ENCODE data around the gene NMNAT3.
"Not testable (repeated sequence)": the region's sequence is repeated elsewhere in the genome, so short reads cannot be mapped to it uniquely, and the experiment has no call there.

The NMNAT3 gene

DNA sequence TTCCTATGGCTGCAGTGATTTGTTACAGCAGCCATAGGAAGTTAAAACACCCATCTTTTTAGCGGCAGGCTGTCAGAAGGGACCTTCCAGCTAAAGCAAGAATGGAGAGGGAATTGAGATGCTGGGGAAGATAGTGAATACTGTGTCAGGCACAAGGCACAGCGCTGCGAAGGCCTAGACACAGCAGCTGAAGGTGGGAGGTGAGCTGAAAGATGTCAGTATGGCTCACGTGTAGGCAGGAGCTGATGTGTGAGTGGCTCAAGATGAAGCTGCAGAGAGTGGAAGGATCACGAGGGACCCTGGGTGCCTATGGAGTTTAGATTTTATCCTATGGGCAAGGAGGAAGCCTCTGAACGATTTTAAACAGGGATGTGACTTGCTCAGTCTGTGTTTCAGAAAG, 44.3 kb downstream of the NMNAT3 start:
- no peak for DNase-seq

DNA sequence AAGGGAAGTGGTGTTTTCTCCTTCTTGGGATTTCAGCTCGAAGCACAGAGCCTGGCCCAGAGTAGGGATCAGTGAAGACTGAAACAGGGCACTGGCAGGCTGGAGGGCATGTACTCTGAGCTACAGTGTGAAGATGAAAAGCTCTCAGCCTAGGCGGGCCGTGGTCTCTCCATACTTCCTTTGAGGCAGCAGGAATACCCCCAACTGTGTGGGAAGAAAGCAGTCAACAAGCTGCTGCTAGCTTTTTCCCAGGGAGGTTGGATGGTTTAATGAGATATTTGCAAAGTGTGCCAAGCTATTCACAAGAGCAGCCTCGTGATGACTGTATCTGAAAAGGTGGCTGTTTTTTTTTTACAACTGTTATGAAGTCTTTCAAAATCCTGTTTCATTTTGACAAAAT, 47.2 kb downstream of the NMNAT3 start:
- no peak for DNase-seq

DNA sequence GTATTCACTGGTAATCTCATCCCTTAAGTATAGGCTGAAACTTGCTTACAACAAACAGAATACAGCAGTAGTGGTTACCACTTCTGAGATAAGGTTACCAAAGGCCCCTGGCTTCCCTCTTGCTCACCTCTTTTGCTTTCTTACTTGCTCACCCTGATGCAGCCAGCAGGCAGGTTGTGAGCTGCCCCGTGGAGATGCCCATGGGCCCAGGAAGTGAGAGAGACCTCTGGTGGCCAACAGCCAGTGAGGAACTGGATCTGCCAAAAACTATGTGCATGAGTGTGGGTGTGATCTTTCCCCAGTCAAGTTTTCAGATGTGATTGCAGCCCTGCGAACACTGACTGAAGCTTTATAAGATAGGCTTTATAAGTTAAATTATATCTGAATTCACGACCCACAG, 48.7 kb downstream of the NMNAT3 start:
- DNase-seq, result no peak

DNA sequence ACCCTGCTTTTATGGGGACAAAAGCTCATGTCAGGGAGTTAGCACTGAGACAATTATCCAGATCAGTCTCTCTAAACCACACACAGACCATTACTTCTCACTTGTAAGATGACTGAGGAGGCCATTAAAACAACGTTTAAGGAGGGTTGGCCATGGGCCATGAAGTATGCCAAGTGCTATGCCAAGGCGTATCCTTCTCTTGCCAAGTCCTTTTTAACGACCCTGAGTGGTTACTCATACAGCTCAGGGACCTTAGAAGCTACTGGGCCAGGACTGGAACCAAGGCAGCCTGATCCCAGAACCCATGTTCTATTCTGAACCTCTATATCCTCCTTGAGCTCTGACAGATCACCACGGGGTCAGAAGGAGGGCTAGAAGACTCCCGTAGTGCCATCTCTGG, 50.0 kb downstream of the NMNAT3 start:
- no peak for DNase-seq

DNA sequence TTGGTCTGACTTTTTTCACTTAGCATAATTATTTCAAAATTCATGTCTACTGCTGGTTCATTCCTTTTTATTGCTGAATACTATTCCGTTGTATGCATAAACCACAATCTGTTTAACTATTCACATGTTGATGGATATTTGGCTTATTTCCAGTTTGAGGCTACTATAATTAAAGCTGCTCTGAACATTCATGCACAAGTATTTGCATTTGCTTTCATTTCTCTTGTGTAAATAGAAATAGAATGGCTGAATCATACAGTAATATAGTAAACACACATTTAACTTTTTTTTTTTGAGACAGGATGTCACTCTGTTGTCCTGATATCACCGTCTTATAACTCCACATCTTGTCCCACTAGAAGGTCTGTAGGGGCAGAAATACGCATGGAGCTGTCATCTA, 57.3 kb downstream of the NMNAT3 start:
- no peak for DNase-seq

DNA sequence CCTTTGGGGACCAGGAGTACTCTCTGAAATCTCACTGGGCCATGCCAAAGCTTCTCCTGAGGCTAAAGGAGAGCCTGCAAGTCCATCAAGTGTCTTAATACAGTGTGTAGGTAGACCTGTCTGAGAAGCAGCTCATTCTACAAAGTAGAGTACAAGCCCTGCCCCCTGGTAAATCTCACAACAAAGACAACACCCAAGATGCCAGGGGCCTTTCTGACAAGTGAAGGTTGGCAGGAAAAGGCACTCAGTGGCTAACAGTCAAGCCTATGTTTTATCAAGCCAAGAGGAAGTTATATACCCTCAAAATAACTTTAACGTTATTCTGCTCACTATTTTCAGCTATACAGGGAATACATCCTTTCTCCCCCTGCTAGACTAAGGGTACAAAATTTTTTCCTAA, 58.3 kb downstream of the NMNAT3 start:
- no peak for DNase-seq

DNA sequence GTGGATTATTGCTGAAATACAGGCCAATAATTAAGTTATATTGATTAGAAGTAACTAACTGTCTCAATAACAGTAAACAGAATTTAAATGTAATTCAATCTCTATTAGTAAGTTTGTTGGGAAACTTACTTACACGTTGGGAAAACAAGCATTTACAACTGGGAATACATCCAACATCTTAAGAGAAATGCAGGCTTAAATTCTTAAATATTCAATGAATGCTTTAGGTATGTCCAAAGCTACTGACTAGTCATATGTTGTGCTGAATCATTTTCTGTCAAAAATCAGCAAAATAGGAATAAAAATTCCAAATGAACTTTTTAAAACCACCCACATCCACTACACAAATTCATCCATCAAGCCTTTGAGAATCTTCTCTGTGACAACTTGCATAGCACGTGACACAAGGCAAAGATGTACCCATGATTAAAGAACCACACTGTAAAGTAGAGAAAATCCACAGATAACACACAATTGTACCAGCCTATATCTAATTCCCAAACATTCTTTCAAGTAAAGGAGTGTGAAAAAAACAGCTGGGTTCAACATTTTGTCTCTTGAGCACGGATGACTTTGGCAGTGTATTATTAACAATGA, 60.0 kb downstream of the NMNAT3 start:
- DNase-seq, result no peak

DNA sequence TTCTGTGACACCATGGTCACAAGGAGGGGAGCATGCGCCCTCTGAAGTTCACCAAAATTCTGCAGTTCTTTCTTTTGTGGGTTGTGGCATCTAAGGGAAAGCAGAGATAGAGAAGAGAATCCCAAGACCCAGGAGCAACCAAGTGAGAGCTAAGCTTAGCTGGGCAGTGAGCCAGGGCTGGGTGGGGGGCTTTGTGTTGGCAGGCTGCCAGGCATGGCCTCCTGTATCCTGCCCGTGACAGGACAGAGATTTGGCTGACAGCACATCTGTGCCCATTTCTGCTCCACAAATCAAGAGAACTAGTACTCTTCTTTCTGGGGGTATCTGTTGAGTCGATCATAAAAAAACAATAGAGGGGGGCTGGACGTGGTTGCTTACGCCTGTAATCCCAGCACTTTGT, 66.2 kb downstream of the NMNAT3 start:
- DNase-seq, result no peak

DNA sequence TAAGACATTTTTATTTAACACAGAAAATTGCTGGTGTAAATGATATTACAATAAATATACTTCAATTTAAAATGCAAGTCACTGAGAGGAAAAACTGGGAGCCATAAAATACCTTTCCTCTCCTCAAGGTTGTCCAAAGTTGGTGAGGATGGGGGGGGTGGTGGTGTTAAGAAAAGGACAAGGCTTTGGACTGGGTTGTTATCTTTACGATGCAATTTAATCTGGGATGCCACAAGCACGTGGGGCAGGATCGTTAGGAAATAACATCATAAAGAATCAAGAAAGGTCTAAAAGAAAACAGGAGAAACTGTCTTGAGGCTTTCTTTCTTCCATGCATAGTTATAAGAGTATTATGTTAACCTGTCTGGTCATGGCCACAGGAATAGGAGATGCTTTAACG, 66.9 kb downstream of the NMNAT3 start:
- no peak for DNase-seq

DNA sequence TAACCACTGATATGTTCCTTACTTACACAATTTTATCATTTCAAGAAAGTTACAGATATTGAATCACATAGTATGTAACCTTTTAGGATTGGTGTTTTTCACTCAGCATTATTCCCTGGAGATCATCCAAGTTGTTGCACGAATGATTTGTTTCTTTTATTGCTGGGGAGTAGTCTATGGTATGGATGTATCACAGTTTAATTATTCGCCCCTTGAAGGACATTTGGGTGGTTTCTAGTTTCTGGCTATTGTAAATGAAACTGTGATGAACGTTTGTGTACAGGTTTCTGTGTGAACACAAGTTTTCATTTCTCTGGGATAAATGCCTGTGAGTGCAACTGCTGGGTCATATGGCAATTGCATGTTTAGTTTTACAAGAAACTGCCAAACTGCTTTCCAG, 68.8 kb downstream of the NMNAT3 start:
- no peak for DNase-seq

DNA sequence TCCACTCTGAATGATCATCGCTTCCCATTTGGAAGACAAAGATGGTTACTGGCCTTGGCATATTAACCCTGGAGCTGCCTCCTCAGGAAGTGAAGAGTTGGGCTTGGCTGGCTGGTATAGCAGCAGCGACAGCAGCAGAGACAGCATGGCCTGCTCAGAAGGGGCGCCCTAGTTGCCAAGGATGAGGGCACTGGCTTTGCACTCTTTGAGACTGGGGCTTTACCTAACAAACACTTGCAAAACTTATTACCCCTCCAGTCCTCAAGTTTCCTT, 69.7 kb downstream of the NMNAT3 start:
- DNase-seq, result no peak

DNA sequence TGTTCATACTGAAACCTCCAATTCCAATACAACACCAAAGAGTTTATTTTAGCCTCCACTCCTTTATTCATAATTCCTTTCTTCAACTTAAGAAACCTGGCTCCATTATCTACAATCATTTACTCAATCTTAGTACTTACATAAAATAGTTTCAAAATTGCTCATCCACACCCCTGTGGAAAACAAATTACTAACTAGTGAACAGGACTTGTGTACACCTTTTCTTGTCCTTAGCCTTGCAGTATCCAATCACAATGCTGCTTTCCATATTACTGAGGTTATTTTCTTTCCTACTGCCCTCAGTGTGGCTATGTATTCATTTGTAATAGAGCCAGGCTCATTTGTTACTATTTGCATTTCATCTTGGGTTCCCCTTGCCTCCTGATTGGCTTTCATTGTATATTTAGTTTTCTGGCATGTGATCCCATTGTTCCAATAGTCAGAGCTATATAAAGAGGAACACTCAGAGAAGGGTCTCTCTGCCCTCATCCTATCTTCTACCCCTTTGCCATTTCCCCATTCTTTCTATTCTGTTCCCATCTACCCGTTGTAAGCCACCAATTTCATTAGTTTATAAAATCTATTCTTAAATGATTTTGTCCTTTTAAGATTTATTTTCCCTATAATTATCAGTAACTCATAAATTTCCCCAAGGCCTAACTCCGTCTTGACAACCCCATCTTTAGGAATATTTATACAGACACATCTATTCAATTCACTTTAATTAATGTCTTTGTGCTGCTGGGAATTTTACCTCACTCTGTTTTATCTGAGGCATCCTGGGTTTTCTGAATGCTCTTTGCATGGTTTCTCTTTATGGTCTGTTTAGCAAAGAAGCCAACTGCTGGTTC, 70.3 kb downstream of the NMNAT3 start:
- DNase-seq, result no peak

DNA sequence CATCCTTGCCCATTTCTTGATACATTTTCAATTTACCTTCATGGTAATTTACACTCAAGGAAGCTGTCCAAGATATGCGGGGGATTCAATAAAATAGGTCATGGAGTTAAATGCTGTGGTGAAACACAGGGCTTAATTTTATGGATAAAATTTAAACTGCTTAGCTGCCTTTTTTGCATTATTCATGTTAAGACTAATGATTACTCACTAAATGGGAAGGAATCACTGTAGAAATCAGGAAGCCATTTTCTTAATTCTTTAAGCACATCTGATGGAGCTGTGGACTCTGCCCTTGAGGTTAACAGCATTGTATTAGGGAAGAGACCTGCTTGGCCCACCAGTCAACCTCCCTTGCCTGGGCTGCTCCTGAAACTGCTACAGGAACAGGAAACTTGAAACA, 75.8 kb downstream of the NMNAT3 start:
- DNase-seq, result no peak

DNA sequence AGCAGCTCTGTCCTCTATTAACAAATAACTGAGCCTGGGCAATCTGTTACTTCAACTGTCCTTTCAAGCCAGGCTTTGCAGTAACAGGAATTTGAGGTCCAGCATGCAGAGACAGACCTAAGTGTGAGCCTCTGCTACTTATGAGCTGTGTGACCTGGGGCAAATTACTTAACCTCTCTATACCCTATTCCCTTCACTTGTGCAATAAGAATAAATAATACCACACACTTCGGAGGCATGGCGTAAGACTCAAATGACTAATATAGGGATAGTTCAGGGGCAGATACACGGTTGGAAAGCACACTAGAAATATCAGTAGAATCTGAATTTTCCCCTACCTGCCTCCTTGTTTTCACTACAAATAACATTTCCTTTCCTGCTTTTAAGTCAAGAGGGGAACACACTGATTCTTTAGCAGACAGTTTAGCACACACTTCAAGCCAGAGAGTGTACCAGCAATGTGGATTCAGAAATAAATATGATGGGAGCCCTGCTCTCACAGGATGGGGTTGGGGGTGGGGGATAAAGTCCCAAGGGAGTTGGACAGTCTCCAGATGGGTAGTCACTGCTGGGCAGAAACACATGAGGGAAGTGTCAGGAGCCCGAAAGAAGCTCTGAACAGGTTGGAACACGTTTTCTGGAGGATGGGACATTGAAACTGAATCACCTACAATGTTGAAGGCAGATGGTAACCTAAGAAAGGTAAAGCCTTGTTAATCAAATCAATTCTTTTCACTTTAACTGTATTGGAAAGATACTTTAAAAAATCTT, 76.4 kb downstream of the NMNAT3 start:
- no peak for DNase-seq

DNA sequence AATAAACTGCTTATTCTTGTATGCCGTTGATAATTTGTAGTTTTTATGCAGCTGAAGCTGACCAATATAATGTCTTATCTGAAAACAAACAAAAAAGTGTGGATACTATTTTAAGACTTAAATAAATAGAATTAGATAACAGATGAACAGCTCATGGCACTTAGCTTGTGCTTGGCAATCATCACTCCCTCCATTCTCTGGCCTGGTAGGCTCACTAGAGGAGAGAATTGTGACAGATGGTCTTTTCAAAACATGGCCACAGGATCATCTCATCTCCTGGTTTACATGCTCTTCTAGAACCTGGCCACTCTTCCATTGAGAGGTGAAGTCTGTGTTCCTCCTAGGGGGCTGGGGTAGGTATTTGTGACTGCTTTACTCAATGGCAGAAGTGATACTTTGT, 79.8 kb downstream of the NMNAT3 start:
- no peak for DNase-seq

DNA sequence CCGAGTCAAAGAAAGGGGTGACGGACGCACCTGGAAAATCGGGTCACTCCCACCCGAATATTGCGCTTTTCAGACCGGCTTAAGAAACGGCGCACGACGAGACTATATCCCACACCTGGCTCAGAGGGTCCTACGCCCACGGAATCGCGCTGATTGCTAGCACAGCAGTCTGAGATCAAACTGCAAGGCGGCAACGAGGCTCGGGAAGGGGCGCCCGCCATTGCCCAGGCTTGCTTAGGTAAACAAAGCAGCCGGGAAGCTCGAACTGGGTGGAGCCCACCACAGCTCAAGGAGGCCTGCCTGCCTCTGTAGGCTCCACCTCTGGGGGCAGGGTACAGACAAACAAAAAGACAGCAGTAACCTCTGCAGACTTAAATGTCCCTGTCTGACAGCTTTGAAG, 86.6 kb downstream of the NMNAT3 start:
- DNase-seq, result not testable (repeated sequence)

DNA sequence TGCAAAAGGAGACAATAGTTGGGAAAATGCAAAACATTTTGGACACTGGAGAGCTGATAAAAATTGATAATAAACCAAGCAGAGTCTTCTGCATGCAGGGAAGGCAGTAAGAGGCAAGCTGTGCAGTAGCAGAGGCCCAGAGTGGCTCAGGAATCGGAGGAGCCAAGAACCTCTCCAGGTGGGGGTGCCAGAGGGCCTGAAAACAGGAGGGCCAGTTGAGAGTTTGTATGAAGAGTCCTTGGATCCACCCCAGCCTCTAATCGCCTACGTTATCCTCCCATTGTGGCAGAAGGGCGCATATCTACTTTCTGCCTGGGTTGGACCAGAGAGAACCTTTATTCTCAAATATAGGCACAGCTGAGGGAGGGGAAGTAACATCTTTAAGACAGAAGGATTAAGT, 89.3 kb downstream of the NMNAT3 start:
- no peak for DNase-seq

DNA sequence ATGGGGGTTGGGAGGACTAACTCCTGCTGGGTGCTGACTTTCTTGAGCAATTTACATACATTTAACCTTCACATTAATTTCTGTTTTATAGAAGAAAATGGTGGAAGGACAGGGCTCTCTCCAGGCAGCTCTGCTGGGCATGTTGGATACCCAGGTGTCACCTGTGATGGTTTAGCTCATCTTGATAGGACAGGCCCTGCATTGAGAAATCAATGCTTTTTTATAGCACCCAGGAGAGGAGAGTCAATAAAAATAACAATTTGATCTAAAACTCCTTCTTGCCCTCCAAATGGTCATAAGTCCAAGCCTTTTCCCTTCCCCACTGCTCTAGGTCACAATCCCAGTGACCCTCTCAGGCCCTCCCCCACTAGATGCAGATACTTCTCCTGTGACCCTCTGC, 90.0 kb downstream of the NMNAT3 start:
- no peak for DNase-seq

DNA sequence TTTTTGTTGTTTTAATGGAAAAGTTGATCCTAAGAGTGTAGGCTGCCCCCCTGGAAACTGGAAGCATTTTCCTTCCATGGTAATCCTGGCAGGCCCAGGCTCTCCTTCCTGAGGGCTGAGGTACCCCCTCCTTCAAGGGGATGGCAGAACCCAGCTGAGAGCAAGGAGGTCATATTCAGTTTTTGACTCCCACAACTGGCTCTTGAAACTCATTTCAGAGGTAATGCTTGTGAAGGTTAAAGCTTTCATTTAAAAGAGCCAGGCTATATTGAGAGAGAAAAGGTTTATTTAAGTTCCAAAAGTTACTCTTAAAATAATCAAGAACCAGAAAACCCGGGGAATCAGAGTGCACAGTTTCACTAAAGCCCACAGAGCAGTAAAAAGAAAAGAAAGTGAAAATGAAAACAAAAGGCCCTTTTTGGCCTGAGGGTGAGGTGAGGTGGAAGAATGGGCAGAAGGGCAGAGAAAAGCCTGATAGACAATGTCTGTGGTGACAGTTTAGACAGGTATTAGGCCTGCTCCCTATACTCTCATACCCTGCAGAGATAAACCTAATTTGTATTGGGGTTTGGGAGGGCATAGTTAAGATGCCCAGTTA, 91.3 kb downstream of the NMNAT3 start:
- DNase-seq, result no peak

DNA sequence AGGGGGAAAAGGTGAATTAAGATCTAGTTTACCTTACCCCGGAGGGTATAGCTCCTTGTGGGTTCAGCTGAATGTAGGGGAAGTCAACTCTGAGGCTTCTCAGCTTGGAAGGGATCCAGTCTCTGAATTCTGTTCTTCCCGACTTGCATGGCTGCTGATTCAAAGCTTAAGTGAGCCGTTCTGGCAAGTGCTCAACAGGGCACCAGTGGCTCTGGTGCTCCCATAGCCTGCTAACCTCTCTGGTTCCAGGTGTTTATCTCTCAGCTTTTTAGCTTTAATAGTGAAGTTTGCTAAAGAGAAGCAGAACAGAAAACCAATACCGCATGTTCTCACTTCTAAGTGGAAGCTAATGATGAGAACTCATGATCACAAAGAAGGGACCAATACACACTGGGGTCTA, 92.0 kb downstream of the NMNAT3 start:
- DNase-seq, result no peak

DNA sequence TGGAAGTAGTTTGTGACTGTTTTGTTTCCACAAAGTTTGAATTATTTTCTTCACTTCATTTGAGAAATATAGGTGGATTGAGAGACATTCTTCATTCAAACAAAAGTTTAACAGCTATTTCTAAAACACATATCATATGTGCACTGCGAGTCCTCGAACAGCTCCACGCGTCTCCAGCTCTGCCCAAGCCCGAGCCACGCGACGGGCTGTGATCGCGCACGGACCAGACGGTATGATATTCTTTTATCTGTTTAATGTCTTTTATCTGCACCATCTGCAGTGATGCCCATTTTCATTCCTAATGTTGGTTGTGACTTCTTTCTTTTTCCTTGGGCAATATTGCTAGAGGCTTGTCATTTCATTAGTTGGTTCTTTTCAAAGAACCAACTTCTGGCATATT, 94.1 kb downstream of the NMNAT3 start:
- not testable (repeated sequence) for DNase-seq

DNA sequence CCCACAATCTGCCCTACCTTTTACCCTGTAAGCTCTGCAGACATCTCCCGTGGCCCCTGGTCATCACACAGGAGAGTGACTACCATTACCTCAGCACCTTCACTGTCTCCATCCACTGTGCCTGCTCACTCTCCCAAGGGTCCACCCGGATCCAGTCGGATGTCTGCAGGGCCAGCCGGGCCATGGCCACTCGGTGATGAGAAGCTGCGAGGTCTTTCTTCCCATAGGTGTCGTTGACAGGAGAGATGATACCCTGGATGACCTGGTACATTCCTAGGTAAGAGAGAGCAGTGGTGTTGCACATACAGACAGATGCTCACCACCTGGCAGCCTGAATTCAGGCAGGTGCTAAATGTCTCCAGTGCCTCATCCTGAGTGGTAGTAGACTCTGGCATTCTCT, 99.0 kb downstream of the NMNAT3 start:
- DNase-seq, result no peak

DNA sequence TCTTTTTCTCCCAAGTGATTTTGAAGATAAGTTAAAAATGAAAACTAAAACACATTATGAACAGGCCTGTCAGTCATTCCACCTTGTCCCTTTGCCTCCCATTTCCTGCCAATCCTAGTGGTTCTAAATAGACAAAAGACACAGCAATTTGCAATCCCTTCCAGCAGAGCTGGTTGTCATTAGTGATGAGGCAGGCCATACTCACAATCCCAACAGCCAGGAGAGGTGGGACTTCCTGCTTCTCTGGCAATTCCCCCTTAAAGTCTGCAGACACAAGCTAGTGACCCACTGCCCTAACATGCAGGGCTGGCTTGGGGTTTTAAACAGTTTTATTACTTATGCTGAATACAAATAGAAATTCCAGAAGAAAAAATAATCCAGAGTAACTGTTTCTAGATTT, 99.9 kb downstream of the NMNAT3 start:
- no peak for DNase-seq

DNA sequence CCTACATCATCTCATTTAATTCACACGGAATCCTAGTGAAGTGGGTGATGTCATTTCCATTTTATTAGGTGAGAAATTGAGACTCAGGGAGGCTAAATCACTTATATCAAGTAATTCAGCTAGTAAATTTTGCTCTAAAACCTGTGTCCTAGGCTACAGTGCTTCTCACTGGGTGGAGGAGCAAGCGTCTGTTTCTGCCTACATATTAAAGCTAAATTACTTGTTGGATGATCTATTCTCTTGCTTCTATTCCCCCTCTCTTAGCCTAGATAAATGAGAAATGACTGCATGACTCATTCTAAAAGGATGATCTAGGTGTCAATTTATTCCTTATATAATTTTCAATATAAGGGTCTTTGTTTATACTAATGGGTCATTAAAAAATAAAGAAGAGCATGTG, 100.4 kb downstream of the NMNAT3 start:
- DNase-seq, result no peak

All from CD4-positive, alpha-beta T cell treated with Interleukin-17A for 1 hour (primary cell).